Stimulated activated CD8-positive, alpha-beta memory T cell treated with anti-CD3 and anti-CD28 coated beads, Interleukin-15, amount 100 ng/mL, for 24 hours (primary cell): ENCODE data around the gene GPR146.

ENCODE experiments used
- DNase-seq: peaks from one replicate; pipeline ENCODE4 v3.0.0-alpha.2; 2020; ENCODE audit warnings: low read depth

The GPR146 gene

DNA sequence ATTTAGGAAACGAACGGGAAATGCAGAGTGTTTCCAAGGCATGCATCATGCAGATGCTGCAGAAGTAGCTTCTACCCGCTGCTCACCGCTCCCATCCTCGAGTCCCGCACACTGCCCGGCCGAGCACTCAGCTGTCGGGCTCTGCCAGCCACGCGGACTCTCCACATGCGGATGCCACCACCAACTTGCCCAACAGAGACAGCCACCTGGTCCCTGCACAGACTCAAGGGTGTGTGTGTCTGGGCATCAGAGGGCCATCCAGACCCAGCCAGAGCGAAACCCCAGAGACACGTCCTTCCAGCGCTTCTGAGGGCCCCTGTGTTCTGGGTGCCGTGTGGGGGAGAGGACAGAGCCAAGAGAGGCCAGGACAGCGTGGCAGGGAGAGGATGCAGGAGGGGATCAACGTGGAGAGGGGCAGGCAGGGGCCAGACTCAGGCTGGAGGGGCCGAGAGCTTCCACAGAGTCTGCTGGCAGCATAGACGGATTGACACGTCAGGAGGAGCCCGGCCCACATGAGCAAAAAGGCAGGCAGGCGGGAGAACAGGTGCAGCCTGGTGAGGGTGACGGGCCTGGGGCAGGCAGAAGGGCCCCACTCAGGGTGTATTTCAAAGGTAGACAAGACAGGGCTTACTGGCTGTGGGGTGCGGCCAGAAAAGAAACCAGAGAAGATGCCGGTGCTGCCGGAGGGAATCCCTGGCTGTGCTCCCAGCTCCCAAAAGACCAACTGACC is 61.9 kb downstream of the GPR146 start:
- no peak for DNase-seq

GRCh38 chr7:1106793-1107421 is 62.6 kb downstream of the GPR146 start:
- DNase-seq: no peak

GRCh38 chr7:1108264-1108920 is 64.0 kb downstream of the GPR146 start:
- DNase-seq: no peak
